ENCODE measurements around the gene GNB1. TPM values are rescaled to one million over a fixed set of nuclear protein-coding genes. Genes with fewer than 3 reads are reported as not detected.
A peak's percentile ranks its signal among the peaks of the same experiment; 100 is the strongest.

Gene GNB1
- total RNA-seq, 2 donors from 2014 or later: 69.9 to 91.6 TPM

- Histone ChIP-seq H3K27me3 (no peaks in the 10 kb centered on the region), H3K4me1 (peaks cover 0 to 20% of the 10 kb centered on the region in 2 donors), H3K9me3 (no peaks in the 10 kb centered on the region), H3K36me3 (peaks cover 83% of the 10 kb centered on the region), H3K27ac (peak overlapping the region in 1 of 2 donors; percentile 40), H3K4me3 (no peak overlapping the region)
- DNase-seq (ENCODE audit: low spot score): no peak
- no peak for TF ChIP-seq CTCF (IDR thresholded peaks at IDR 0.05)
Measured at GRCh38 chr1:1788136-1788535, 102.8 kb downstream of the GNB1 start.

- Histone ChIP-seq H3K27me3 (no peaks in the 10 kb centered on the region), H3K27ac (no peak overlapping the region), H3K4me3 (no peak overlapping the region), H3K9me3 (no peaks in the 10 kb centered on the region), H3K4me1 (peaks cover 0 to 31% of the 10 kb centered on the region in 2 donors), H3K36me3 (peaks cover 72% of the 10 kb centered on the region)
- no peak for DNase-seq (ENCODE audit: low spot score)
- TF ChIP-seq CTCF (IDR thresholded peaks at IDR 0.05): no peak
Measured at GRCh38 chr1:1786836-1787605, 103.9 kb downstream of the GNB1 start.

GRCh38 chr1:1785666-1786065 lies 105.2 kb downstream of the GNB1 start:
- no peak for DNase-seq (ENCODE audit: low spot score)
- H3K27ac ChIP-seq: no peak overlapping the region
- TF ChIP-seq CTCF (IDR thresholded peaks at IDR 0.05): no peak
- H3K4me1 ChIP-seq: peaks cover 0 to 45% of the 10 kb centered on the region in 2 donors
- H3K4me3 ChIP-seq: no peak overlapping the region
- no peaks in the 10 kb centered on the region for H3K27me3 ChIP-seq
- peaks cover 59% of the 10 kb centered on the region for H3K36me3 ChIP-seq
- no peaks in the 10 kb centered on the region for H3K9me3 ChIP-seq

GRCh38 chr1:1784933-1785332 lies 106.0 kb downstream of the GNB1 start:
- Histone ChIP-seq H3K4me3 (no peak overlapping the region), H3K27me3 (no peaks in the 10 kb centered on the region), H3K9me3 (no peaks in the 10 kb centered on the region), H3K4me1 (peaks cover 0 to 52% of the 10 kb centered on the region in 2 donors), H3K27ac (no peak overlapping the region), H3K36me3 (peaks cover 51% of the 10 kb centered on the region)
- no peak for DNase-seq (ENCODE audit: low spot score)
- TF ChIP-seq CTCF (IDR thresholded peaks at IDR 0.05): no peak

- H3K27ac ChIP-seq: peak overlapping the region; percentile 69 to 76
- H3K4me1 ChIP-seq: peaks cover 0 to 58% of the 10 kb centered on the region in 2 donors
- no peaks in the 10 kb centered on the region for H3K9me3 ChIP-seq
- no peak overlapping the region for H3K4me3 ChIP-seq
- H3K27me3 ChIP-seq: no peaks in the 10 kb centered on the region
- peaks cover 35% of the 10 kb centered on the region for H3K36me3 ChIP-seq
- TF ChIP-seq CTCF (IDR thresholded peaks at IDR 0.05): no peak
- no peak for DNase-seq (ENCODE audit: low spot score)
Measured at GRCh38 chr1:1783320-1783719, 107.6 kb downstream of the GNB1 start.
